ENCODE data around the gene FLT1.

Gene FLT1

GRCh38 chr13:28458608-28459007, 36.3 kb downstream of the FLT1 start:
- no peak for DNase-seq (ENCODE audit: low read depth in 2 of 2)
- no peak for TF ChIP-seq CTCF (IDR thresholded peaks at IDR 0.05; ENCODE audit: low read depth, low read length)
- H3K4me3 ChIP-seq (replicated peaks in 1 of 2; ENCODE audit: low read depth in 2 of 2, low read length in 2 of 2), result no peak overlapping the region

GRCh38 chr13:28458051-28458450, 36.9 kb downstream of the FLT1 start:
- no peak for TF ChIP-seq CTCF (IDR thresholded peaks at IDR 0.05; ENCODE audit: low read depth, low read length)
- H3K4me3 ChIP-seq (replicated peaks in 1 of 2; ENCODE audit: low read depth in 2 of 2, low read length in 2 of 2), result no peak overlapping the region
- no peak for DNase-seq (ENCODE audit: low read depth in 2 of 2)

- H3K4me3 ChIP-seq (replicated peaks in 1 of 2; ENCODE audit: low read depth in 2 of 2, low read length in 2 of 2), result no peak overlapping the region
- TF ChIP-seq CTCF (IDR thresholded peaks at IDR 0.05; ENCODE audit: low read depth, low read length), result no peak
- no peak for DNase-seq (ENCODE audit: low read depth in 2 of 2)
Observed at GRCh38 chr13:28457521-28457920, 37.4 kb downstream of the FLT1 start.

- peak in 1 of 2 donors; percentile 23 for DNase-seq (ENCODE audit: low read depth in 2 of 2)
- H3K4me3 ChIP-seq (replicated peaks in 1 of 2; ENCODE audit: low read depth in 2 of 2, low read length in 2 of 2), result no peak overlapping the region
- no peak for TF ChIP-seq CTCF (IDR thresholded peaks at IDR 0.05; ENCODE audit: low read depth, low read length)
Observed at GRCh38 chr13:28455580-28456194, 39.2 kb downstream of the FLT1 start.

GRCh38 chr13:28452755-28453154, 42.2 kb downstream of the FLT1 start:
- TF ChIP-seq CTCF (IDR thresholded peaks at IDR 0.05; ENCODE audit: low read depth, low read length), result no peak
- H3K4me3 ChIP-seq (replicated peaks in 1 of 2; ENCODE audit: low read depth in 2 of 2, low read length in 2 of 2), result no peak overlapping the region
- DNase-seq (ENCODE audit: low read depth in 2 of 2), result no peak

- H3K4me3 ChIP-seq (replicated peaks in 1 of 2; ENCODE audit: low read depth in 2 of 2, low read length in 2 of 2), result peak overlapping the region in 1 of 2 donors; percentile 16
- peak in 1 of 2 donors; percentile 74 for DNase-seq (ENCODE audit: low read depth in 2 of 2)
- no peak for TF ChIP-seq CTCF (IDR thresholded peaks at IDR 0.05; ENCODE audit: low read depth, low read length)
Observed at GRCh38 chr13:28451482-28452217, 43.3 kb downstream of the FLT1 start.

Data from cardiac fibroblast (primary cell).